Measurements from ENCODE around the gene TCF25.
A peak's percentile ranks its signal among the peaks of the same experiment; 100 is the strongest.

GRCh38 chr16:89909777-89910716 is 36.7 kb downstream of the TCF25 start:
- TF ChIP-seq CTCF (conservative IDR thresholded peaks at IDR 0.05 in 1 of 2, IDR thresholded peaks at IDR 0.05 in 1 of 2; ENCODE audit: low read depth in 1 of 2, low read length in 2 of 2) (peak; percentile 79 to 91), EZH2 (IDR thresholded peaks at IDR 0.05; ENCODE audit: low read length, missing control alignments) (no peak)
